ENCODE results near the gene SYT7.

SYT7 gene

GRCh38 chr11:61581030-61581928 lies at the start of gene SYT7:
Gene SYT7, minus strand, starts transcription at chr11:61581076. Its CDS starts 256 bp downstream, at chr11:61580820.
- peak; percentile 80 for DNase-seq (ENCODE audit: low read depth)

- no peak for DNase-seq (ENCODE audit: low read depth)
These were observed 49.2 kb upstream of the SYT7 start for GRCh38 chr11:61630089-61630488.

GRCh38 chr11:61629082-61629833 lies 48.4 kb upstream of the SYT7 start:
- DNase-seq (ENCODE audit: low read depth) = no peak

GRCh38 chr11:61628662-61628970 lies 47.7 kb upstream of the SYT7 start:
- no peak for DNase-seq (ENCODE audit: low read depth)

GRCh38 chr11:61627850-61628661 lies 47.2 kb upstream of the SYT7 start:
- DNase-seq (ENCODE audit: low read depth) = no peak

- no peak for DNase-seq (ENCODE audit: low read depth)
These were observed 45.9 kb upstream of the SYT7 start for GRCh38 chr11:61626580-61627380.

- DNase-seq (ENCODE audit: low read depth) = no peak
These were observed 44.6 kb upstream of the SYT7 start for GRCh38 chr11:61625525-61625924.

- no peak for DNase-seq (ENCODE audit: low read depth)
These were observed 41.2 kb upstream of the SYT7 start for GRCh38 chr11:61621917-61622585.

GRCh38 chr11:61619471-61620226 lies 38.8 kb upstream of the SYT7 start:
- DNase-seq (ENCODE audit: low read depth) = no peak

GRCh38 chr11:61618978-61619377 lies 38.1 kb upstream of the SYT7 start:
- no peak for DNase-seq (ENCODE audit: low read depth)

GRCh38 chr11:61617515-61617914 lies 36.6 kb upstream of the SYT7 start:
- DNase-seq (ENCODE audit: low read depth) = no peak

GRCh38 chr11:61616434-61616833 lies 35.6 kb upstream of the SYT7 start:
- DNase-seq (ENCODE audit: low read depth) = no peak

- DNase-seq (ENCODE audit: low read depth) = peak; percentile 43
These were observed 33.9 kb upstream of the SYT7 start for GRCh38 chr11:61614782-61615181.

- no peak for DNase-seq (ENCODE audit: low read depth)
These were observed 33.0 kb upstream of the SYT7 start for GRCh38 chr11:61613870-61614269.

- DNase-seq (ENCODE audit: low read depth) = no peak
These were observed 32.2 kb upstream of the SYT7 start for GRCh38 chr11:61613051-61613450.

GRCh38 chr11:61611309-61611708 lies 30.4 kb upstream of the SYT7 start:
- DNase-seq (ENCODE audit: low read depth) = no peak

GRCh38 chr11:61610905-61611304 lies 30.0 kb upstream of the SYT7 start:
- no peak for DNase-seq (ENCODE audit: low read depth)

- no peak for DNase-seq (ENCODE audit: low read depth)
These were observed 29.1 kb upstream of the SYT7 start for GRCh38 chr11:61609980-61610366.

- no peak for DNase-seq (ENCODE audit: low read depth)
These were observed 28.4 kb upstream of the SYT7 start for GRCh38 chr11:61609000-61609979.
